22Rv1 (cell line): ENCODE data around the gene C3orf38.

ENCODE experiments used
- CTCF ChIP-seq: fragments of 450-650 bp; IDR thresholded peaks from 2 replicates; pipeline ENCODE4 v1.5.1; 2017; ENCODE audit warnings: mild to moderate bottlenecking
- ZFX ChIP-seq: fragments of 450-650 bp; IDR thresholded peaks from 2 replicates; pipeline ENCODE4 v1.6.1; 2017; ENCODE audit warnings: antibody characterized with exemption, borderline replicate concordance

GRCh38 chr3:88192631-88193030, 42.9 kb downstream of the C3orf38 start:
- TF ChIP-seq CTCF = no peak
- TF ChIP-seq ZFX = no peak
